ENCODE data around the gene STUB1.

- TF ChIP-seq CTCF (IDR thresholded peaks at IDR 0.05; ENCODE audit: borderline replicate concordance, extremely low read depth, low read length, poor library complexity, severe bottlenecking) (no peak), EZH2 (IDR thresholded peaks at IDR 0.05; ENCODE audit: borderline replicate concordance, low read depth, low read length, severe bottlenecking) (no peak)
These were observed 41.4 kb upstream of the STUB1 start for GRCh38 chr16:638836-639235.

Data from DND-41 (cell line).